ENCODE data around the gene TXNRD1. TPM values are rescaled to one million over a fixed set of nuclear protein-coding genes. Genes with fewer than 3 reads are reported as not detected.

The TXNRD1 gene
- total RNA-seq: 88.6 and 100 TPM in 2 replicates
- long read RNA-seq, transcript TXNRD1-214 (15 exons, 3,974 nt): minor isoform, 22 of 339 reads
- long read RNA-seq, transcript TXNRD1-205 (15 exons, 3,930 nt): major isoform, 161 of 339 reads
- long read RNA-seq, partial matches to known transcripts: 68 of 339 reads
- long read RNA-seq, other reads (novel, unspliced or antisense): 86 of 339 reads

DNA sequence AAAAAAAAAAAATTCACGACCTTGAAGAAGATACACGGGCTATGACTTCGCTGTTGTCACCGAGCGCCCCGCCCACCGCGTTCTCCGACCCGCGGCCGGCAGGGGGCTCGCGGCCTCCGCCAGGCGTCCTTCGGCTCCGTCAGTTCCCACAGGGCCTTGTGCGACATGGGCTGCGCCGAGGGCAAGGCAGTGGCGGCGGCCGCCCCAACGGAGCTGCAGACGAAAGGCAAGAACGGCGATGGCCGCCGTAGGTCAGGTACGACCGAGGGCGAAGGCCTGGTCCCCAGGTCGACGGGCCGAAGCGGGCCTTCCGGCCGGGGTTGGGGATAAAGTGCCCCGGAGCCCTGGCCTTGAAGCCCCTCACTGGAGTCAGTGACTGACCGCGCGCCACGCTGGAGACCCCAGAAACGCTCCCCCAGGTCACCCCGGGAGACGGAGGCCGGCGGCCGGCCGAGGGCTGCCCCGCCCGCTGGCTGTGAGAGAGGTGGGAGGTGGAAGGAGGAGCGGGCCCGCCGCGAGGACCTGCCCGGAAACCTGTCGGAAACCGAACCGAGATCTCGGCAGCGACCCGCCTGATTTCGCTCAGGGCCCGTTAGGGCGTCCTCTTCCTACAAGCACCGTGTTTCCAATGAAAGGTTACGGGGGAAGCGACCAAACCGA lies at the start of gene TXNRD1:
Gene TXNRD1, plus strand, starts transcription at position 142 of the 660 bp plus-strand sequence. Its CDS starts 24 bp downstream, at position 166.
- TF ChIP-seq, protein P1, sequence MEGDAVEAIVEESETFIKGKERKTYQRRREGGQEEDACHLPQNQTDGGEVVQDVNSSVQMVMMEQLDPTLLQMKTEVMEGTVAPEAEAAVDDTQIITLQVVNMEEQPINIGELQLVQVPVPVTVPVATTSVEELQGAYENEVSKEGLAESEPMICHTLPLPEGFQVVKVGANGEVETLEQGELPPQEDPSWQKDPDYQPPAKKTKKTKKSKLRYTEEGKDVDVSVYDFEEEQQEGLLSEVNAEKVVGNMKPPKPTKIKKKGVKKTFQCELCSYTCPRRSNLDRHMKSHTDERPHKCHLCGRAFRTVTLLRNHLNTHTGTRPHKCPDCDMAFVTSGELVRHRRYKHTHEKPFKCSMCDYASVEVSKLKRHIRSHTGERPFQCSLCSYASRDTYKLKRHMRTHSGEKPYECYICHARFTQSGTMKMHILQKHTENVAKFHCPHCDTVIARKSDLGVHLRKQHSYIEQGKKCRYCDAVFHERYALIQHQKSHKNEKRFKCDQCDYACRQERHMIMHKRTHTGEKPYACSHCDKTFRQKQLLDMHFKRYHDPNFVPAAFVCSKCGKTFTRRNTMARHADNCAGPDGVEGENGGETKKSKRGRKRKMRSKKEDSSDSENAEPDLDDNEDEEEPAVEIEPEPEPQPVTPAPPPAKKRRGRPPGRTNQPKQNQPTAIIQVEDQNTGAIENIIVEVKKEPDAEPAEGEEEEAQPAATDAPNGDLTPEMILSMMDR (IDR thresholded peaks at IDR 0.05): peak; percentile 68
- H3K9me3 Mint-ChIP-seq (ENCODE audit: unreplicated experiment): peaks cover 4% of the 10 kb centered on the region
- peak within 1 kb of the TSS; percentile 55 for H3K4me3 Mint-ChIP-seq (ENCODE audit: unreplicated experiment)
- no peaks in the 10 kb centered on the region for H3K36me3 Mint-ChIP-seq (ENCODE audit: unreplicated experiment)
- peaks cover 23% of the 10 kb centered on the region for H3K4me1 Mint-ChIP-seq (ENCODE audit: unreplicated experiment)
- no peaks in the 10 kb centered on the region for H3K27me3 Mint-ChIP-seq (ENCODE audit: unreplicated experiment)
- DNase-seq (ENCODE audit: extremely low spot score, unreplicated experiment): peak; percentile 87
- no peak within 1 kb of the TSS for H3K27ac Mint-ChIP-seq (ENCODE audit: unreplicated experiment)

DNA sequence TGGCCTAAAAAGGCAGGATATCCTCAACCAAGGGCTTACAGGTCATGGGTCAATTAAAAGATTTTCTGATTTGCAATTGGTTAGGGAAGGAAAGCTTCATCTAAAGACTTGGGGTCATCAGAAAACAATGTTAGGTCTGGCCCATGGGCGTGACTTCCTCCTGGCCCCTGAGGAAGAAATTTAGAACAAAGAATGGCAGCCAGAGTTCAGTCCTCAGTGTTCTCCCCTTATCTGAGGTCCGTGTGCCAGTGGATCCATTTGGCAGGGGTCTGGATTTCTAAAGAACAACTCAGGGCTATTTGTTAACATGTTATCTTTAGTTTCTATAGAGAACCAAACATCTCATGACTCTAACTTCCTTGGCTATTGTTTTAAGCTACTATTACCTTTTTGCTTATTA lies 49.8 kb upstream of the TXNRD1 start:
- Mint-ChIP-seq H3K27ac (ENCODE audit: unreplicated experiment) (no peak overlapping the region), H3K27me3 (ENCODE audit: unreplicated experiment) (no peaks in the 10 kb centered on the region), H3K4me3 (ENCODE audit: unreplicated experiment) (no peak overlapping the region), H3K4me1 (ENCODE audit: unreplicated experiment) (no peaks in the 10 kb centered on the region), H3K9me3 (ENCODE audit: unreplicated experiment) (no peaks in the 10 kb centered on the region), H3K36me3 (ENCODE audit: unreplicated experiment) (no peaks in the 10 kb centered on the region)
- TF ChIP-seq, protein P1 (IDR thresholded peaks at IDR 0.05): no peak
- no peak for DNase-seq (ENCODE audit: extremely low spot score, unreplicated experiment)

DNA sequence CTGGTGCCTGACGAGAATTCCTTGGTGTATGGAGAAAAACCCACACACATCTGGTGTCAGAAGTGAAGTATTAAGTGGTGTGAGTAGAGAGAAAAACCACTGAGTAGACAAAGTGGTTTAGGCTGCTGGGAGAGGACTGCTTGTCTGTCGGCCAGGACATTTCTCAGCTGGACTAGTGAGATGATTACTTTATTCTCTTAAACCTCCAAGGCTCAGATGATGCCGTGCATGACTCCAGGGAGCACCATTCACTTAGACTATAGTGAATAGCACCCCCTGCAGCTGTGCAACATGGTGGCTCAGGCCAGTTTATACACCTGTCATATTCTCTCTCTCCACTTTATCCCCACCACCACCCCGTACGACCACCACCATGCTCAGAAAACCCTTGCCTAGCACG lies 49.1 kb upstream of the TXNRD1 start:
- H3K36me3 Mint-ChIP-seq (ENCODE audit: unreplicated experiment): no peaks in the 10 kb centered on the region
- H3K27ac Mint-ChIP-seq (ENCODE audit: unreplicated experiment): no peak overlapping the region
- no peak overlapping the region for H3K4me3 Mint-ChIP-seq (ENCODE audit: unreplicated experiment)
- no peaks in the 10 kb centered on the region for H3K4me1 Mint-ChIP-seq (ENCODE audit: unreplicated experiment)
- H3K27me3 Mint-ChIP-seq (ENCODE audit: unreplicated experiment): no peaks in the 10 kb centered on the region
- no peak for DNase-seq (ENCODE audit: extremely low spot score, unreplicated experiment)
- no peaks in the 10 kb centered on the region for H3K9me3 Mint-ChIP-seq (ENCODE audit: unreplicated experiment)
- TF ChIP-seq, protein P1 (IDR thresholded peaks at IDR 0.05): no peak

DNA sequence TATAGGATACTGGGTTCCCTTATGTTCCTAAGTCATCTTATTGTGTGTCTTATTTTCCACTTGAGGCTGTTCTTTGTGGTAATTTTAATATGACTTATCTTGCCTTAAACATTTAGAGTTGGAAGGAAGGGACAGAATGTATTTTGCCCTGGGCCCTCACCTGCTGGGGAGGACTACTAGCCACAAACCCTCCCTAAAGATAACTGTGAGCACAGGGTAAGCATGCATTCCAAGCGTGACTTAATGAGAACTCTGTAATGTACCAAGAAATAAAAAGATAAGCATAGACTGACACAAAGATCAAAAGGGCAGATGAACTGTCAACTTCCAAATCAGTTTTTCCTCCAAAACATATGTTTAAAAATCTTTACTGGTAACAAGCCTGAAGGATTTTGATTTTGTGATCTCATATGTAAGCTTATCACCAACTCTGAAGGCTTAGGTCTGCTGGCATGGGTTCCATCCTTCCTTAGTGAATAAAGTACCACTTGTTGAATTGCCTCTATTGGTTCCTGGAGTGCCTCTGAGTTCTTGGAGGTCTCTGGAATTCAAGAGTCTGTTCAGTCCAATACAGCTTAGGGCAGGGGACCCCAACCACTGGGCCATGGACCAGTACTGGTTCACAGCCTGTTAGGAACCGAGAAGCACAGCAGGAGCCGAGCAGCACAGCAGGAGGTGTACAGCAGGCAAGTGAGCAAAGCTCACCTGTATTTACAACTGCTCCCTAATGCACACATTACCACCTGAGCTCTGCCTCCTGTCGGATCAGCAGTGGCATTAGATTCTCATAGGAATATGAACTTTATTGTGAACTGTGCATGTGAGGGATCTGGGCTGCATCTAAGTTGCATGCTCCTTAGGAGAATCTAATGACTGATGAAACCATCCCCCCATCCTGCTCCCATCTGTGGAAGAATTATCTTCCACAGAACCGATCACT lies 47.8 kb upstream of the TXNRD1 start:
- Mint-ChIP-seq H3K36me3 (ENCODE audit: unreplicated experiment) (no peaks in the 10 kb centered on the region), H3K4me3 (ENCODE audit: unreplicated experiment) (no peak overlapping the region), H3K4me1 (ENCODE audit: unreplicated experiment) (no peaks in the 10 kb centered on the region), H3K27me3 (ENCODE audit: unreplicated experiment) (no peaks in the 10 kb centered on the region), H3K27ac (ENCODE audit: unreplicated experiment) (no peak overlapping the region), H3K9me3 (ENCODE audit: unreplicated experiment) (no peaks in the 10 kb centered on the region)
- DNase-seq (ENCODE audit: extremely low spot score, unreplicated experiment): no peak
- TF ChIP-seq, protein P1 (IDR thresholded peaks at IDR 0.05): no peak

DNA sequence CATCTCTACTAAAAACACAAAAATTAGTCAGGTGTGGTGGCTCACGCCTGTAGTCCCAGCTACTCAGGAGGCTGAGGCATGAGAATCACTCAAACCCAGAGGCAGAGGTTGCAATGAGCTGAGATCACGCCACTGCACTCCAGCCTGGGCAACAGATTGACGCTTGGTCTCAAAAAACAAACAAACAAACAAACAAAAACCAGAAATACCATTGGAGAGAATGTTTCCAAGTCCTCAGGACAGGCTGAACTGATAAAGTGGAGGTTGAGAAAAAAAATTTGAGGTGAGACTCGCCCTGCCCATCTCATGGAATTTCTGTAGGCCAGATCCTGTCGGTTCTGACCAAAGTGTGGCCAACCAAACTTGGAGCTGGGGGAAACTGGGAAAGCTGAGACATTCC lies 47.0 kb upstream of the TXNRD1 start:
- no peaks in the 10 kb centered on the region for H3K4me1 Mint-ChIP-seq (ENCODE audit: unreplicated experiment)
- no peak overlapping the region for H3K4me3 Mint-ChIP-seq (ENCODE audit: unreplicated experiment)
- H3K27ac Mint-ChIP-seq (ENCODE audit: unreplicated experiment): no peak overlapping the region
- no peaks in the 10 kb centered on the region for H3K27me3 Mint-ChIP-seq (ENCODE audit: unreplicated experiment)
- no peaks in the 10 kb centered on the region for H3K36me3 Mint-ChIP-seq (ENCODE audit: unreplicated experiment)
- TF ChIP-seq, protein P1 (IDR thresholded peaks at IDR 0.05): no peak
- DNase-seq (ENCODE audit: extremely low spot score, unreplicated experiment): no peak
- H3K9me3 Mint-ChIP-seq (ENCODE audit: unreplicated experiment): no peaks in the 10 kb centered on the region
